Fibroblast of skin of left biceps (primary cell): ENCODE measurements around the gene ADD3.

Experiments
- DNase-seq, 2 experiments: peaks; one replicate each; pipeline ENCODE4 v3.0.0-alpha.2; 2013; ENCODE audit warnings: low read depth in 2 of 2

The ADD3 gene

GRCh38 chr10:110179220-110179619 lies 171.4 kb downstream of the ADD3 start:
- no peak for DNase-seq

- DNase-seq: no peak
Measured at GRCh38 chr10:110181451-110181850, 173.7 kb downstream of the ADD3 start.

GRCh38 chr10:110181911-110182310 lies 174.1 kb downstream of the ADD3 start:
- no peak for DNase-seq

DNA sequence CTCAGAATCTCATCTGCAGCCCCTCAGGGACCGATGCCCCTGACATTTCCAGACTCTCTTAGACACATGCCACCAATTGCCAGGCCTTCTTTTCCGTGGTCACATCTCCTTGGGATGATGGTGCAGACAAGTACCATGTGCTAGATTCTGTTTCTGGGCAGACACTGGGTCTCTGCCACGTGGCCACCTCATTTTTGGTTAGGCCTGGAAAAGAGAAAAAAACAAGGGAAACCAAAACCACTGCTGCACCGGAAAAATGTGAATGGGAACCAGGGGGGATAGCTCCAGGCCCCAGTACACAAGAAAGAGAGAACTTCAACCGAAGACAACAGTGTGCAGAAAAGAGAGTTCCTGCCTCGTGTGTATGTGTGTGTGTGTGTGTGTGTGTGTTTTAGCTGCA lies 176.6 kb downstream of the ADD3 start:
- no peak for DNase-seq
